ENCODE results near the gene ADPRM. TPM values are rescaled to one million over a fixed set of nuclear protein-coding genes. Genes with fewer than 3 reads are reported as not detected.

Gene ADPRM
- total RNA-seq, 1 experiment from 2014 or later: 2.4 TPM

- peaks cover 6% of the 10 kb centered on the region for H3K36me3 ChIP-seq (ENCODE audit: control insufficient read depth, insufficient read depth, low read length)
- no TSS peak for BruUV-seq (replicated peaks)
- TF ChIP-seq TCF7L2 (IDR thresholded peaks at IDR 0.05; ENCODE audit: low read depth, low read length): no peak
- no peak for TF ChIP-seq POLR2AphosphoS5 (IDR thresholded peaks at IDR 0.05; ENCODE audit: low read depth, low read length)
- TF ChIP-seq, protein P1, sequence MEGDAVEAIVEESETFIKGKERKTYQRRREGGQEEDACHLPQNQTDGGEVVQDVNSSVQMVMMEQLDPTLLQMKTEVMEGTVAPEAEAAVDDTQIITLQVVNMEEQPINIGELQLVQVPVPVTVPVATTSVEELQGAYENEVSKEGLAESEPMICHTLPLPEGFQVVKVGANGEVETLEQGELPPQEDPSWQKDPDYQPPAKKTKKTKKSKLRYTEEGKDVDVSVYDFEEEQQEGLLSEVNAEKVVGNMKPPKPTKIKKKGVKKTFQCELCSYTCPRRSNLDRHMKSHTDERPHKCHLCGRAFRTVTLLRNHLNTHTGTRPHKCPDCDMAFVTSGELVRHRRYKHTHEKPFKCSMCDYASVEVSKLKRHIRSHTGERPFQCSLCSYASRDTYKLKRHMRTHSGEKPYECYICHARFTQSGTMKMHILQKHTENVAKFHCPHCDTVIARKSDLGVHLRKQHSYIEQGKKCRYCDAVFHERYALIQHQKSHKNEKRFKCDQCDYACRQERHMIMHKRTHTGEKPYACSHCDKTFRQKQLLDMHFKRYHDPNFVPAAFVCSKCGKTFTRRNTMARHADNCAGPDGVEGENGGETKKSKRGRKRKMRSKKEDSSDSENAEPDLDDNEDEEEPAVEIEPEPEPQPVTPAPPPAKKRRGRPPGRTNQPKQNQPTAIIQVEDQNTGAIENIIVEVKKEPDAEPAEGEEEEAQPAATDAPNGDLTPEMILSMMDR (IDR thresholded peaks at IDR 0.05): no peak
- TF ChIP-seq, protein P2, sequence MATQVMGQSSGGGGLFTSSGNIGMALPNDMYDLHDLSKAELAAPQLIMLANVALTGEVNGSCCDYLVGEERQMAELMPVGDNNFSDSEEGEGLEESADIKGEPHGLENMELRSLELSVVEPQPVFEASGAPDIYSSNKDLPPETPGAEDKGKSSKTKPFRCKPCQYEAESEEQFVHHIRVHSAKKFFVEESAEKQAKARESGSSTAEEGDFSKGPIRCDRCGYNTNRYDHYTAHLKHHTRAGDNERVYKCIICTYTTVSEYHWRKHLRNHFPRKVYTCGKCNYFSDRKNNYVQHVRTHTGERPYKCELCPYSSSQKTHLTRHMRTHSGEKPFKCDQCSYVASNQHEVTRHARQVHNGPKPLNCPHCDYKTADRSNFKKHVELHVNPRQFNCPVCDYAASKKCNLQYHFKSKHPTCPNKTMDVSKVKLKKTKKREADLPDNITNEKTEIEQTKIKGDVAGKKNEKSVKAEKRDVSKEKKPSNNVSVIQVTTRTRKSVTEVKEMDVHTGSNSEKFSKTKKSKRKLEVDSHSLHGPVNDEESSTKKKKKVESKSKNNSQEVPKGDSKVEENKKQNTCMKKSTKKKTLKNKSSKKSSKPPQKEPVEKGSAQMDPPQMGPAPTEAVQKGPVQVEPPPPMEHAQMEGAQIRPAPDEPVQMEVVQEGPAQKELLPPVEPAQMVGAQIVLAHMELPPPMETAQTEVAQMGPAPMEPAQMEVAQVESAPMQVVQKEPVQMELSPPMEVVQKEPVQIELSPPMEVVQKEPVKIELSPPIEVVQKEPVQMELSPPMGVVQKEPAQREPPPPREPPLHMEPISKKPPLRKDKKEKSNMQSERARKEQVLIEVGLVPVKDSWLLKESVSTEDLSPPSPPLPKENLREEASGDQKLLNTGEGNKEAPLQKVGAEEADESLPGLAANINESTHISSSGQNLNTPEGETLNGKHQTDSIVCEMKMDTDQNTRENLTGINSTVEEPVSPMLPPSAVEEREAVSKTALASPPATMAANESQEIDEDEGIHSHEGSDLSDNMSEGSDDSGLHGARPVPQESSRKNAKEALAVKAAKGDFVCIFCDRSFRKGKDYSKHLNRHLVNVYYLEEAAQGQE (IDR thresholded peaks at IDR 0.05; ENCODE audit: insufficient read depth in 1 of 2, low read depth in 2 of 2, low read length in 1 of 2): no peak
- TF ChIP-seq SIN3A (IDR thresholded peaks at IDR 0.05; ENCODE audit: borderline replicate concordance, insufficient read depth, low read depth, low read length): no peak
- H3K4me3 ChIP-seq (ENCODE audit: low read depth in 2 of 2, low read length in 2 of 2): no peak overlapping the region
- ChIA-PET CTCF (interaction anchor here (0.7 kb wide), 1 partner anchor 50 kb away, joined by 7 read pairs; no protein-coding TSS in a partner anchor), POLR2A (no interaction called here)
- H3K9me3 ChIP-seq (ENCODE audit: control insufficient read depth, insufficient read depth, low read depth, low read length): no peaks in the 10 kb centered on the region
- DNase-seq (ENCODE audit: low read depth, low spot score) (no peak), ATAC-seq (no peak)
- intact Hi-C loops (cut with micrococcal nuclease; ENCODE audit: unreplicated experiment) (no loop called here), in situ Hi-C loops (cut with HindIII; ENCODE audit: low pct_unique_long_range_greater_than_20kb, low sequenced_read_pairs) (no loop called here)
- H3K27me3 ChIP-seq (ENCODE audit: control insufficient read depth, insufficient read depth, low read length): no peaks in the 10 kb centered on the region
- H3K4me1 ChIP-seq (ENCODE audit: control insufficient read depth, insufficient read depth, low read length): peaks cover 4% of the 10 kb centered on the region; the same call in 1 of the 2 replicates
- H3K27ac ChIP-seq (ENCODE audit: low read length): no peak overlapping the region
Observed at GRCh38 chr17:10699856-10700255, 2.5 kb downstream of the ADPRM start.

- in situ Hi-C loops (cut with HindIII; ENCODE audit: low pct_unique_long_range_greater_than_20kb, low sequenced_read_pairs): no loop called here
Observed at GRCh38 chr17:10702574-10702973, 5.2 kb downstream of the ADPRM start.

More at GRCh38 chr17:10702574-10702973, 5.2 kb downstream of the ADPRM start:
- no peak overlapping the region for H3K4me3 ChIP-seq (ENCODE audit: low read depth in 2 of 2, low read length in 2 of 2)
- TF ChIP-seq SIN3A (IDR thresholded peaks at IDR 0.05; ENCODE audit: borderline replicate concordance, insufficient read depth, low read depth, low read length): no peak
- TF ChIP-seq, protein P2 (IDR thresholded peaks at IDR 0.05; ENCODE audit: insufficient read depth in 1 of 2, low read depth in 2 of 2, low read length in 1 of 2): no peak
- TF ChIP-seq, protein P1 (IDR thresholded peaks at IDR 0.05): no peak
- TF ChIP-seq TCF7L2 (IDR thresholded peaks at IDR 0.05; ENCODE audit: low read depth, low read length): no peak
- TF ChIP-seq POLR2AphosphoS5 (IDR thresholded peaks at IDR 0.05; ENCODE audit: low read depth, low read length): no peak
- BruUV-seq (replicated peaks): no TSS peak
- H3K27ac ChIP-seq (ENCODE audit: low read length): no peak overlapping the region
- intact Hi-C loops (cut with micrococcal nuclease; ENCODE audit: unreplicated experiment): no loop called here
- peaks cover 4% of the 10 kb centered on the region; the same call in 1 of the 2 replicates for H3K4me1 ChIP-seq (ENCODE audit: control insufficient read depth, insufficient read depth, low read length)
- CTCF ChIA-PET: no interaction called here
- POLR2A ChIA-PET: no interaction called here
- DNase-seq (ENCODE audit: low read depth, low spot score) (no peak), ATAC-seq (no peak)
- no peaks in the 10 kb centered on the region for H3K9me3 ChIP-seq (ENCODE audit: control insufficient read depth, insufficient read depth, low read depth, low read length)
- peaks cover 4% of the 10 kb centered on the region for H3K36me3 ChIP-seq (ENCODE audit: control insufficient read depth, insufficient read depth, low read length)
- H3K27me3 ChIP-seq (ENCODE audit: control insufficient read depth, insufficient read depth, low read length): no peaks in the 10 kb centered on the region

Data from Panc1 (cell line).